GM19351 (cell line): Measurements from ENCODE around the gene MLXIPL.
"Not testable (repeated sequence)": the region's sequence is repeated elsewhere in the genome, so short reads cannot be mapped to it uniquely, and the experiment has no call there.

Experiments used
- ATAC-seq: cut with Tn5 transposase; IDR thresholded peaks from one replicate; pipeline ENCODE4 v1.9.1; 2021; ENCODE audit warnings: mild to moderate bottlenecking, moderate library complexity; ENCODE audit not compliant: unreplicated experiment

Gene MLXIPL, protein sequence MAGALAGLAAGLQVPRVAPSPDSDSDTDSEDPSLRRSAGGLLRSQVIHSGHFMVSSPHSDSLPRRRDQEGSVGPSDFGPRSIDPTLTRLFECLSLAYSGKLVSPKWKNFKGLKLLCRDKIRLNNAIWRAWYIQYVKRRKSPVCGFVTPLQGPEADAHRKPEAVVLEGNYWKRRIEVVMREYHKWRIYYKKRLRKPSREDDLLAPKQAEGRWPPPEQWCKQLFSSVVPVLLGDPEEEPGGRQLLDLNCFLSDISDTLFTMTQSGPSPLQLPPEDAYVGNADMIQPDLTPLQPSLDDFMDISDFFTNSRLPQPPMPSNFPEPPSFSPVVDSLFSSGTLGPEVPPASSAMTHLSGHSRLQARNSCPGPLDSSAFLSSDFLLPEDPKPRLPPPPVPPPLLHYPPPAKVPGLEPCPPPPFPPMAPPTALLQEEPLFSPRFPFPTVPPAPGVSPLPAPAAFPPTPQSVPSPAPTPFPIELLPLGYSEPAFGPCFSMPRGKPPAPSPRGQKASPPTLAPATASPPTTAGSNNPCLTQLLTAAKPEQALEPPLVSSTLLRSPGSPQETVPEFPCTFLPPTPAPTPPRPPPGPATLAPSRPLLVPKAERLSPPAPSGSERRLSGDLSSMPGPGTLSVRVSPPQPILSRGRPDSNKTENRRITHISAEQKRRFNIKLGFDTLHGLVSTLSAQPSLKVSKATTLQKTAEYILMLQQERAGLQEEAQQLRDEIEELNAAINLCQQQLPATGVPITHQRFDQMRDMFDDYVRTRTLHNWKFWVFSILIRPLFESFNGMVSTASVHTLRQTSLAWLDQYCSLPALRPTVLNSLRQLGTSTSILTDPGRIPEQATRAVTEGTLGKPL

DNA sequence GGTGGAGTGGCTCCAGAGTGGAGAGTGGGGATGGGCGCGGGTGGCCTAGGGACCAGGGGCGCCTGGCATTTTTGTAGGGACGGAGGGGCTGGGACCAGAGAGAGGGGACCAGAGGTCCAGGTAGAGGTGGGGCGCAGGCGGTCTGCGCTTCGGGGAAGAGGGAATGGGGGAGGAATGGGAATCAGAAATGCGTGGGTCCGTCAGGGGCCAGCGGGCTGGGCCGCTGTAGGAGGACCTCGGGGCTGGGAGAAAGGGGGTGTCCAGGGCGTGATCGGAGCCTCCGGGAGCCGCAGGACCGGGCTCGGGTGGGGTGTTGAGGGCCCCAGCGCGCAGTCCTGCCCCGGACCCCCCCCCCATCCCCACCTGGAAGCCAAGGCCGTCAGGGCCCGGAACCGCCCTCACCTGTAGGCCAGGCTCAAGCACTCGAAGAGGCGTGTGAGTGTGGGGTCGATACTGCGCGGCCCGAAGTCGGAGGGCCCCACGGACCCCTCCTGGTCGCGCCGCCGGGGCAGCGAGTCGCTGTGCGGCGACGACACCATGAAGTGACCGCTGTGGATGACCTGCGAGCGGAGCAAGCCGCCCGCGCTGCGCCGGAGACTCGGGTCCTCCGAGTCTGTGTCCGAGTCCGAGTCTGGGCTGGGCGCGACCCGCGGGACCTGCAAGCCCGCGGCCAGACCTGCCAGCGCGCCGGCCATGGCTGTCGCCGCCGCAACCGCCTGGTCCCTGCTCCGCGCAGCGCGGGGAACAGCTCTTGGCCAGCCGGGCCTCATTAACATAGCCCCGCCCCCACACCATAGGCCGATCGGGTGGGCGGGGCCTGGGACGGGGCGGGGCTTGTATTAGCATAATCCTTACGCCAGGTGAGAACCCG lies at the start of gene MLXIPL:
TSS of gene MLXIPL (minus strand) at position 725 of the 871 bp plus-strand sequence. CDS start at position 695, 30 bp downstream.
- no peak for ATAC-seq

DNA sequence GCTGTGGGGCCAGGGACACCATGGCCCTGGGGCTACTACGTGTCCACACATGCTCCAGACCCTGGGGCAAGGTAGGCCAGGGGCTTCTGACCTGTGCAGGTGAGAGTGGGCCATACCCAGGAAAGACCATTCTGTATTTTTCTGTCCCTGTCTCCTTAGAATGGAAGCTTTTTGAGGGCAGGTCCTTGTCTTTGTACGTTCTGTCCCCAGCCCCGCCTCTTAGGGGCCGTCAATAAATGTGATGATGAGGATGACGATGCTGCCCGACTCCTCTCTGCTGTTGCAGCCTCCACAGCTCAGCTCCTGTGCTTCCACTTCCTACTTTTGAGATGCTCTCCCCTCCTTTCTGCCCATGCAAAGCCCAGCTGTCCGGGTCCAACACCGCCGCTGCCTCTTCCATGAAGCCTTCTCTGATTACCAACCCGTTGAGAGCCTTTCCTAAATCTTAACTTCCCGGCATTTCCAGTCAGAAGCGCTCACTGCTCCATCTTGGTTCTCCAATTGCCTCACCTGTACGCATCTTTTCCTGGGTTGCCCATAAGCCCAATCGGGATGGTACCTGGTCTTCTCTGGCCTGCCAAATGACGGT lies 47.6 kb upstream of the MLXIPL start:
- ATAC-seq: no peak

DNA sequence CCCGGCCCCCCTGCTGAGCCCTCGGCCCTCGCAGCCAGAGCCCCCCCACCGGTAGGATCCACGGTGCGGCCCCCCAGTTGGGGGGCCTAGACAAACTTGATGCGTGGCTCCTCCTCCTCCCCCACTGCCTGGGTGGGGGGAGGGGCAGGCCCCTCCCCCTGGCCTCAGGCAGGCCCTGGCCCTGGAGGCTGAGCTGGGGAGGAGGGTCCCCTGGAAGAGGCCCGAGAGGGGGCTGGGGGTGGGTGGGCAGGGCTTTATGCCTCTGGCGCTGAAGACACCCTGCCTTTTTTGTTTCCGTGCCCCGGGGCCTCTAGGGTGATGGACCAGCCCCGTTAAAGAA lies 47.0 kb upstream of the MLXIPL start:
- ATAC-seq: no peak

DNA sequence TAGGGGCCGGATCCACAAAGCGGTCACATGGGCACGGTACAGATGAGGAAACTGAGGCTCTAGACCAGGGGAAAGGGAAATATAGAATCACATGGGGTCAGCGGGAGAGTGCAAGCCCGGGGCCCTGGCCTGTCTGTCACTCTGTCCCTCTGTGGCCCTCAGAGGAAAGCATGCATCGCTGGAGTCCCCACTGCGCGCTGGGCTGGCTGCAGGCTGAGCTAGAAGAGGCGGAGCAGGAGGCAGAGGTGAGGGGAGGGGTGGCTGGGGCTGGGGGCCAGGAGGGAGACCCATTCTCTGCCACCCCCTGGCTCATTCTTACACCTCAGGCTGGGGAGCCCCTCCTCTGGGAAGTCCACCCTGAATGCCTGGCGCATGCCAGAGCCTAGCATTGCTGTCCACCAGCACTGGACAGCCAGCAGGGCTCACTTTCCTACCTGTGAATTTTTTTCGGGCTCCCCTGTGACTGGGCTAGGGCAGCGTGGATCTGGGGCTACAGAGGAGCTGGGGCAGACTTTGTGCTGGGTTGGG lies 45.6 kb upstream of the MLXIPL start:
- no peak for ATAC-seq

DNA sequence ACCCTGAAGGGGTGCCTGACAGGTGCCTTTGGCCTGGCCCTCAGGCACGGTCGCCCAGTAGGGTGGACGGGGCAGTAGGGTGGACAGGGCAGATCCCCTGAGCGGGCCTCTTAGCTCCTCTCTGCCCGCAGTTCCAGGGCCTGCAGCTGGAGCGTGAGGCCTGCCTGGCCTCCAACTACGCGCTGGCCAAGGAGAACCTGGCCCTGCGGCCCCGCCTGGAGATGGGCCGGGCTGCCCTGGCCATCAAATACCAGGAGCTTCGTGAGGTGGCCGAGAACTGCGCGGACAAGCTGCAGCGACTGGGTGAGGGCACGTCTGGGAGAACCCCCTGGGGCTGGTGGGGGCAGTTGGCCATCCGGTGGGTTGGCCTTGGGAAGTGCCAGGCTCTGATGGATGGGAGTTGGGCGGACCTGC lies 45.0 kb upstream of the MLXIPL start:
- no peak for ATAC-seq

DNA sequence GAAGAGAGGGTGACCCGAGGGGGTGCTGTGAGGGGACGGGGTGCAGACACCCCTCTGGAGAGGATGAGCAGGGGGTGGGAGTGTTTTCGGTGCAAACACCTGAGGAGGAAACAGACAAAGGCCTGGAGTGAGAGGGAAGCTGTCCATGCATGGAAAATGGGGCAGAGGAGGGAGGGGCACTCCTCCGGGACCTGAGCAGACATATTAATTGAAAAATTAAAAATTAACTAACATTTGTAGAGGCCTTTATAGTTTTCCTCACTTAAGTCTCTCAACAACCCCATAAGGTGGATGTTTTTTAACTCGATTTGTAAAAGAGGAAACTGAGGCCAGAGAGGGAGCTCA lies 44.5 kb upstream of the MLXIPL start:
- ATAC-seq: no peak

DNA sequence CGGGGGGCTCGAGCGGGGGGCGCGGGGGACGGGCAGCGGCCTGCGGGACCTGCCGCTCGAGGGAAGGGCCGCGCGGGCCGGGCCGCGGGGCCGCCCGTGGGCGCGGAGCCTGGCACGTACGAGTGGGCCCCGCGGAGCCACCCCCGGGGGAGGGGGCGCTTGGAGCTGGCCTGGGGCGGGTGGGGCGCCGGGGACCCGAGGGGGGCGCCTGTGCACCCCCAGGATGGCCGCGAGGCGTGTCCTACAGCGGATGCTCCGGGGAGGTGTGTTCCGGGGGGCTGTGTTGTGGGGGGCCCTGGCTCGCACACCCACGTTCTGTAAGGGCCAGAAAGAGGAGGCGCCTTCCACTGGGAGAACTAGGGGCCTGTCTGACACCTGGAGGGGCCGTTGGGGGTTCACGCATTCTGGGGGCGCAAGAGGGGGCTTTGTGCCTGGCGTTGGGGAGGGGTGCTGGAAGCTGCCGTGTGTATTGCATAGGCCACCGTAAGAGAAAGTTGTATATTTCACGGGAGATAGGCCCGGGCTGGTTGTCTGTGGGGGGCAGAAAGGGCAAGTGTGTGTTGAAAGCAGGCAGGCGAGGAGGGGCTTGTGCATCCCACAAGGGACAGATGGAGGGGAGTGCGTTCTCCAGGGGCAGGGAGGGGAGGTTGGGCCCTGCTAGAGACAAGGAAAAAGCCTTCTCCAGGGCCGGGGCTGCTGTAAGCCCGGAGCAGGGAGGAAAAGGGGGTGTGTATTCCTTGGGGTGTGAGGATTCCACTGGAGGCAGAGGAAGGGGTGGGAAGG lies 44.0 kb upstream of the MLXIPL start:
- ATAC-seq: no peak

DNA sequence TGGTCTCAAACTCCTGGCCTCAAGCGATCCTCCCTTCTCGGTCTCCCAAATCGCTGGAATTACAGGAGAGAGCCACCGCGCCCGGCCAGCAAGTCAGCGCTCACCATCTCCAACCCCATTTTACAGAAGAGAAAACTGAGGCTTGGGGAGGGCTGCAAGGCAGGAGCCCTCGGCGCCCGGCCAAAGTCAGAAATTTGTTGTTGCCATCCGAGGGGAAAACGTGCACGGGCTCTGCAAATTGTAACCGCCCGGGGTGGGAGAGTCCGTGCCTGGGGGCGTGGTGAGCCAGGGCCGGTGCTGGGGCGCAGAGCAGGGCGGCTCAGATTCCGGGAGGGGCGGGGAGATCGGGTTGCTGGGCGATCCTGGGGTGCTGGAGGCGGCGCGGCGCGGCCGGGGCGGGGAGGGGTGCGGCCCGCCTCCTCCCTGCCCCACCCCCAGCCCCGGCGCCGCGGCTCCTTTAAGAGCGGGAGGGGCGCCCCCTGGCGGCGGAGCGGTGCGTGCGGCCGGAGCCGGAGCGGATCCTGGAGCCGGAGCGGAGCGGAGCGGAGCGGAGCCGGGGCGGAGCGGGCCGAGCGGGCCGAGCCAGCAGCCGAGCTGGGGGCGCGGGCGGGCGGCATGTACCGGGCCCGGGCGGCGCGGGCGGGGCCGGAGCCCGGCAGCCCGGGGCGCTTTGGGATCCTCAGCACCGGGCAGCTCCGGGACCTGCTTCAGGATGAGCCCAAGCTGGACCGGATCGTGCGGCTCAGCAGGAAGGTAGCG lies 43.2 kb upstream of the MLXIPL start, which contains the start of gene VPS37D:
TSS of gene VPS37D (plus strand) at position 488 of the 759 bp plus-strand sequence. CDS start at position 616, 128 bp downstream.
- peak; percentile 96 for ATAC-seq

DNA sequence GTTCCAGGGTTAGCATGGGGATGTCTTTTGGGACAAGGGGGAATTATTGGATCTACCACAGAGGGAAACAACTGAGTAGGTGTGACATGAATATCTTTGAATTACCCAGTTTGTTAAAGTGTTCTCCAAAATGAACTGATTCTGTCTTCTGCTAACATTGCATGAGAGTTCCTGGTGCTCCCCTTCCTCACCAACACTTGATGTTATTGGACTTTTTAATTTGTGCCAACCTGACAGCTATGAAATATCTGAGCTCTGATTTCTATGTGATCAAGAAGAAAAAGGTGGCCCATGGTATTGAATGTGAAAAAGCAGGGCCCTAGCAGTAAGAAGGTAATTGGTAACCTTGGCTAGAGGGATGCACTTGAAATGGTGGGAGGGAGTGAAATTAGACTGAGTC lies 38.7 kb upstream of the MLXIPL start:
- ATAC-seq: no peak

DNA sequence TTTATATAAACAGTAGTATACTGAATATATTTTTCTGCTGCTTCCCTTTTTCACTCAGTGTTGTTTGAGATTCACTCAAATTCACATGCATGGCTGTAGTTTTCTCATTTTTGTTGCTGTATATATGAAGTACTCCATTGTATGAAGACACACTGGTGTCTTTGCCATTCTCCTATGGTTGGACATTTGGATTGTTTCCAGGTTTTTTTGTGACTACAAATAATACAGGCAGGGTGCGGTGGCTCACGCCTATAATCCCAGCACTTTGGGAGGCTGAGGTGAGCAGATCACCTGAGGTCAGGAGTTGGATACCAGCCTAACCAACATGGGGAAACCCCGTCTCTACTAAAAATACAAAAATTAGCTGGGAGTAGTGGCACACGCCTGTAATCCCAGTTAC lies 36.3 kb upstream of the MLXIPL start:
- ATAC-seq: not testable (repeated sequence)

DNA sequence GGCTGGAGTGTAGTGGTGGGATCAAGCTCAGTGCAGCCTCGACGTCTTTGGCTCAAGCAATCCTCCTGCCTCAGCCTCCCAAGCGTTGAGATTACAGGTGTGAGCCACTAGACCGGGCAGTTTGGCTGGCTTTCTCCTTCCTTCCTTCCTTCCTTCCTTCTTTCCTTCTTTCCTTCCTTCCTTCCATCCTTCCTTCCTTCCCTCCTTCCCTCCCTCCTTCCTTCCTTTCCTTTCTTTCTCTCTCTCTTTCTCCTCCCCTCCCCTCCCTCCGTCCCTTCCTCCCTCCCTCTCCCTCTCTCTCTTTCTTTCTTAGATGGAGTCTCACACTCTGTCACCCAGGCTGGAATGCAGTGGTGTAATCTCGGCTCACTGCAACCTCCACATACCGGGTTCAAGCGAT lies 35.7 kb upstream of the MLXIPL start:
- no peak for ATAC-seq

DNA sequence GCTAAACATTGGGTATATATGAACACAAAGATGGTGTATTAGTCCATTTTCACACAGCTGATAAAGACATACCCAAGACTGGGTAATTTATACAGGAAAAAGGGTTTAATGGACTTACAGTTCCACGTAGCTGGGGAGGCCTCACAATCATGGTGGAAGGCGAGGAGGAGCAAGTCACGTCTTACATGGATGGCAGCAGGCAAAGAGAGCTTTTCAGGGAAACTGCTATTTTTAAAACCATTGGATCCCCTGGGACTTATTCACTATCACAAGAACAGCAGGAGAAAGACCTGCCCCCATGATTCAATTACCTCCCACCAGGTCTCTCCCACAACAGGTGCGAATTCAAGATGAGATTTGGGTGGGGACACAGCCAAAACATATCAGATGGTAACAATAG lies 31.0 kb upstream of the MLXIPL start:
- ATAC-seq: not testable (repeated sequence)

DNA sequence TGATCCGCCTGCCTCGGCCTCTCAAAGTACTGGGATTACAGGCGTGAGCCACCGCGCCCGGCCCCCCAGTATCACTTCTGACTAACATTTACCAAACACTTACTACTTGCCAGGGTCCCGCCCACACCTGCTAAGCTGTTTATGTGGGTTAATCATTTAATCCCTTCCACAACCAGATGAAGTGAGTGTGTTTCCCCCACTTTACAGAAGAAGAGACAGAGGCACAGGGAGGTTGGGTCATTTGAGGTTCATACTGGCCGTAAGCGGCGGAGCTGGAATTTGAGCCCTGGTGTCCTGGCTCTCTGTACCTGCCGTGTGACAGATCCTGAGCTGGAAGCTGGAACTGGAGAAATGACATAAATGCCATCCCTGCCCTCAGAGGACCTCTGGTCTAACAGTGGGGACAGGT lies 28.2 kb upstream of the MLXIPL start:
- no peak for ATAC-seq

DNA sequence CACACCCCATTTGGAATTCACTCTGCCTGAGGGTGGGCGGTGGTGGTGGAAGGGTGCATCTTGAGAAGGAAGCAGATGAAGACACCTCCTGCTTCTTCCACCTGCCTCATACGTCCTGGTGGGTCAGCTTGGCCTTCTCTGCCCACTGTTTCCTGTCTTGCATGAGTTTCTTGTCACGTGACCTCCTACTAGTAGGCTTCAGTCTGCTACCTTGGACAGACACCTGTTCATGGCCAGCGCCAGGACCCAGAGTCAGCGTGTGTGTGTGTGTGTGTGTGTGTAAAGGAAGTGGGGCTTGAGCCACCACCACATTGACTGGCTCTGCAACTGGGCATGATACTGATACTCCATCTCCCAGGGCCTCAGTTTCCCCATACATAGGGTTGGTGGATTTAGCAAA lies 26.2 kb upstream of the MLXIPL start:
- ATAC-seq: no peak

DNA sequence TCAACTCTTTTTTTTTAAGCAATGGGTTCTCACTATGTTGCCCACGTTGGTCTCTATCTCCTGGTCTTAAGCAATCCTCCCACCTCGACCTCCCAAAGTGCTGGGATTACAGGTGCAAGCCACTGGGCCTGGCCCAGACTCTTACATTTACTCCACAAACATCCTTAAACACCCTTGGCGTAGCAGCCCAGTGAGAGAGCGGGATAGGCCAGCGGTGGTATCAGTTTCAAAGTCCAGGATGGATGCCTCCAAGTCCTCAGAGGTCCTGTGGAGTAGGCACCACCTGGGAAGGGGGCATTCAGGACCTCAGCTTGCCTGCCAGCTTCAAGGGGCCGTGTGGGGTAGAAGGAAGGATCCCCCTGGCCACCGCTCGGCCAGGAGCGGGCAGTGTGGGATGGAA lies 25.3 kb upstream of the MLXIPL start:
- no peak for ATAC-seq

DNA sequence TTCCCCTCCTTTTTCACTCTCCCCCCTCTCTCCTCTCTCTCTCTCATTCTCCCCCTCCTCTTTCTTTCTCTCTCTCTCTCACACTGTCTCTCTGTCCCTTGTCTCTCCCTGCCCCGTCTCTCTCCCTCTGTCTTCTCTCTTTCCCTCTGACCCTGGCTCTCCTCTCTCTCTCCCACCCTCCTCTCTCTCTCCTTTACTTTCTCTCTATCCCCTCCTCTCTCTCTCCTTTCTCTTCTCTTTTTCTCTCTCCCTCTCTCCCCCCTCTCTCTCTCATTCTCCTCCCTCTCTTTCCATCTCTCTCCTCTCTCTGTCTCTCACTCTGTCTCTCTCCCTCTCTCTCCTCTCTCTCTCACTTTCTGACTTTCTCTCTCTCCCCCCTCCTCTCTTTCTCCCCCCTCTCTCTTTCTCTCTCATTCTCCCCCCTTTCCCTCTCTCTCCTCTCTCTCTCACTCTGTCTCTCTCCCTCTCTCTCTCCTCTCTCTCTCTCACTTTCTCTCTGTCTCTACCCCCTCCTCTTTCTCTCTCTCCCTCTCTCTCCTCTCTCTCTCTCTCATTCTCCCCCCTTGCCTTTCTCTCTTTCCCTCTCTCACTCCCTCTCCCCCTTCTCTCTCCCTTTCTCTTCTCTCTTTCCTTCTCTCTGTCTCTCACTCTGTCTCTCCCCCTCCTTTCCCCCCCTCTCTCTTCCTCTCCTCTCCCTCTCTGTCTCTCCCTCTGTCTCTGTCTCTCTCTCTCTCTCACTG lies 24.4 kb upstream of the MLXIPL start:
- no peak for ATAC-seq

DNA sequence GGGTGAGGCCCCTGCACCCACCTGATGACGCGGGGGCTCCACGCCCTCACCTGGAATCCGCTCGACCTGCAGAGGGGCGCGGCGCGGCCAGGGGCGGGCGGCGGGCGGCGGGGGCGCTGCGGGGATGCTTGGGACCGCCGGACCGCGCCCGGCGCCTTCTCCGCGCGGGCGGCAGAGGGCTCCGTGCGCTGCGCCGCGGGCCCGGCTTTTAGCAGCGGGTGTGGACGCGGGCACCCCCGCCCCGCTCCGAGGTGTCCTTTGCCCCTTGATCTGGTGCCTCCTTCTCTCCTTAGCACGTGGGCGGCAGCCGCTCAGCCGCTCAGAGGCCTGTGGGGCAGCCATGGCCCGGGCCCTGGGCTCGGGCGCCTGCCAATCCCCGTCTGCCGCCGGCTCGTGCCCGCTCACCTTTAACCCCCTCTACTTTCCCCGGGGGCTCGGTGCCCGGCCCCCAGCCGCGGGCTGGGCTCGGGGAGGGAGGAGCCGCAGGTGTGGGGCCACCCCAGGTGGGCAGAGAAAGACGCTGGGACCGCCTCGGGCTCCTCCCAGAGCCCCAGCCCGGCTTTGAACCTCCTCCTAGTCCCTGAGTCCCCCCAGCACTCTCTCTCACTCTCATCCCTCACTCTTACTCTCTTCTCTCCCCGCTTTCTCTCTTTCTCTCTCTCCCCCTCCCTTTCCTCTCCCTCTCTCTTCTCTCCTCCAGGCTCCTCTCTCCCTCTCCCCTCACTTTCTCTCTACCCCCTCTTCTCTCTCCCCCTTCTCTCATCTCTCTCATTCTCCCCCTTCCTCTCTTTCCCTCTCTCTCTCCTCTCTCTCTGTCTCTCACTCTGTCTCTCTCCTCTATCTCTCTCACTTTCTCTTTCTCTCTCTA lies 23.6 kb upstream of the MLXIPL start:
- ATAC-seq: no peak
